OCI-LY3 (cell line): ENCODE data around the gene NPC2.

Experiments used
- EZH2phosphoT487 ChIP-seq: fragments of 200-600 bp; shearing (Covaris generic); IDR thresholded peaks from 2 replicates; pipeline ENCODE4 v1.6.1; 2018; ENCODE audit warnings: antibody characterized with exemption, mixed run types, low read depth
- TF ChIP-seq, protein P1 (sequence below): fragments of 200-600, 300-600 bp; sonication (generic); IDR thresholded peaks from 2 replicates; pipeline ENCODE4 v1.5.1; 2014; ENCODE audit warnings: antibody characterized with exemption, low read length, low read depth

DNA sequence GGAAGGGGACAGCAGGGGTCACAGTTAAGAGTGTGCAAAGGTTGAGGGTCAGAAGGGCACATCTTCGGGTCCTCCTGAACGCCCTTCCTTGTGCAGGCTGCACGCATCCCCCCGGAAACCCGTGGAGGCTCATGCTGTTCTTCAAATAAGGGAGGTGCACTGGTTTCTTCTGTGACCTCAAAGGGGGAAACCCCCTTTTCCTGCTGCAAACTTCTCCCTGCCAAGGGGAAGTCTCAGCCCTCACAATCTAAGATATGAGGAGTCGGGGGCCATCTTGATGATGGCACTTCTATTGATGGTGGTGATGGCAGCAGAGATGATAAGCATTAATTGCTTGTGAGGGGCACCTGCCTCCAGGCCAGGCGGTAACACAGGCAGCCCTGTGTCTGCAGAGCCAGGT, 40.5 kb upstream of the NPC2 start:
- TF ChIP-seq, protein P1, sequence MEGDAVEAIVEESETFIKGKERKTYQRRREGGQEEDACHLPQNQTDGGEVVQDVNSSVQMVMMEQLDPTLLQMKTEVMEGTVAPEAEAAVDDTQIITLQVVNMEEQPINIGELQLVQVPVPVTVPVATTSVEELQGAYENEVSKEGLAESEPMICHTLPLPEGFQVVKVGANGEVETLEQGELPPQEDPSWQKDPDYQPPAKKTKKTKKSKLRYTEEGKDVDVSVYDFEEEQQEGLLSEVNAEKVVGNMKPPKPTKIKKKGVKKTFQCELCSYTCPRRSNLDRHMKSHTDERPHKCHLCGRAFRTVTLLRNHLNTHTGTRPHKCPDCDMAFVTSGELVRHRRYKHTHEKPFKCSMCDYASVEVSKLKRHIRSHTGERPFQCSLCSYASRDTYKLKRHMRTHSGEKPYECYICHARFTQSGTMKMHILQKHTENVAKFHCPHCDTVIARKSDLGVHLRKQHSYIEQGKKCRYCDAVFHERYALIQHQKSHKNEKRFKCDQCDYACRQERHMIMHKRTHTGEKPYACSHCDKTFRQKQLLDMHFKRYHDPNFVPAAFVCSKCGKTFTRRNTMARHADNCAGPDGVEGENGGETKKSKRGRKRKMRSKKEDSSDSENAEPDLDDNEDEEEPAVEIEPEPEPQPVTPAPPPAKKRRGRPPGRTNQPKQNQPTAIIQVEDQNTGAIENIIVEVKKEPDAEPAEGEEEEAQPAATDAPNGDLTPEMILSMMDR = no peak
- TF ChIP-seq EZH2phosphoT487 = no peak
